Osteocyte (in vitro differentiated cells): ENCODE data around the gene CACNA1H. TPM values are rescaled to one million over a fixed set of nuclear protein-coding genes. Genes with fewer than 3 reads are reported as not detected.

ENCODE experiments used
- DNase-seq: peaks from one replicate; pipeline ENCODE4 v3.0.0; 2021; ENCODE audit warnings: mixed read lengths; ENCODE audit not compliant: unreplicated experiment; ENCODE audit errors: extremely low spot score
- H3K27ac Mint-ChIP-seq: one replicate; pipeline ENCODE4 v1.8.0; 2021; ENCODE audit warnings: mild to moderate bottlenecking, mixed read lengths; ENCODE audit not compliant: unreplicated experiment
- H3K27me3 Mint-ChIP-seq: one replicate; pipeline ENCODE4 v1.8.0; 2021; ENCODE audit warnings: mixed read lengths; ENCODE audit not compliant: unreplicated experiment
- H3K36me3 Mint-ChIP-seq: one replicate; pipeline ENCODE4 v1.8.0; 2021; ENCODE audit warnings: mixed read lengths; ENCODE audit not compliant: unreplicated experiment
- H3K4me1 Mint-ChIP-seq: one replicate; pipeline ENCODE4 v1.8.0; 2021; ENCODE audit warnings: mixed read lengths; ENCODE audit not compliant: unreplicated experiment
- H3K4me3 Mint-ChIP-seq: one replicate; pipeline ENCODE4 v1.8.0; 2021; ENCODE audit warnings: mild to moderate bottlenecking, moderate library complexity, mixed read lengths; ENCODE audit not compliant: unreplicated experiment
- H3K9me3 Mint-ChIP-seq: one replicate; pipeline ENCODE4 v1.8.0; 2021; ENCODE audit warnings: mixed read lengths; ENCODE audit not compliant: unreplicated experiment
- total RNA-seq: library from RNA; stranded (reverse); gene quantifications from 2 replicates; pipeline ENCODE4 v1.2.1, GENCODE V29; 2021
- TF ChIP-seq, protein P1 (sequence below): fragments of 200-600 bp; sonication (generic); IDR thresholded peaks from 2 replicates; pipeline ENCODE4 v1.5.0; 2021; ENCODE audit warnings: antibody characterized with exemption, mild to moderate bottlenecking, moderate library complexity

Gene CACNA1H
- total RNA-seq, 1 donor from 2014 or later = 21.2 TPM

DNA sequence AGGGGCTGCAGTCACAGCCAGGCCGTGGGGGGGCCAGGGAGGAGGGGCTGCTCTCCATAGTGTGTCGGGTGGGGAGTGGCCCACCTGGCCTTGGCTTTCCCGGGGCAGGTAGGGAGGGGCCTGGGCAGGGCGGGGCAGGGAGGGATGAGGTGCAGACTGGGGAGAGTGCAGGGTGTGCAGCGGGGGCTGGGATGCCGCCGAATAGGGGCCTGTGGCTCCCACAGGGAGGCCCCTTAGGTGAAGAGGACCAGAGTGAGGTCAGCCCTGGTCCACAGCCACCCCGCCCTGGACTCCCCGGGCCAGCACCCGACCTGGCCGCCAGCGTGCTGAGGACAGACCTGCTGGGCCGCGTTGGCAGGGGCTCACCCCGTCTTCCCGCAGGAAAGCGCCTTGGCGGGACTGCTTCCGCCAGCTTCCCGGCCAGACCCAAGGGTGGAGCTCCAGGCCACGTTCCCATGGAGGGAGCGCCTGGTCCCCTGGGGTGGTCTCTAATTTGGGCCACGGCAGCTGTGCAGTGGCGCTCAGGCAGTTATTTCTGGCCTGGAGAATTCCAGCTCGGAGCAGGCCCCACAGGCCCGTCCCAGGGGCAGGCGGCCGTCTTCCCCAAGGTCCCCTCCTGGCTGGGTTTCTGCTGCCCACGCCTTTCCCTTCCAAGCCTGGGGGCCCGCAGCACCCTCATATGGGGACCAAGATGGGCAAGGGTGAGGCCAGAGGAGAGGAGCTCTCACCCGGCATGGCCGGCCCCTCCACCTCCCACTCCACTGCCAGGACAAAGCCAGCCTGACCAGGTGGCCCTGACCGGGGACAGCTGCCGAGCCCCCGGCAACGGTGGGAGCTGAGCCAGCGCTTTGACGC lies 27.9 kb downstream of the CACNA1H start:
- Mint-ChIP-seq H3K27ac (peak overlapping the region; percentile 88), H3K36me3 (no peaks in the 10 kb centered on the region), H3K27me3 (no peaks in the 10 kb centered on the region), H3K4me1 (peaks cover 35% of the 10 kb centered on the region), H3K4me3 (no peak overlapping the region), H3K9me3 (no peaks in the 10 kb centered on the region)
- no peak for DNase-seq
- TF ChIP-seq, protein P1, sequence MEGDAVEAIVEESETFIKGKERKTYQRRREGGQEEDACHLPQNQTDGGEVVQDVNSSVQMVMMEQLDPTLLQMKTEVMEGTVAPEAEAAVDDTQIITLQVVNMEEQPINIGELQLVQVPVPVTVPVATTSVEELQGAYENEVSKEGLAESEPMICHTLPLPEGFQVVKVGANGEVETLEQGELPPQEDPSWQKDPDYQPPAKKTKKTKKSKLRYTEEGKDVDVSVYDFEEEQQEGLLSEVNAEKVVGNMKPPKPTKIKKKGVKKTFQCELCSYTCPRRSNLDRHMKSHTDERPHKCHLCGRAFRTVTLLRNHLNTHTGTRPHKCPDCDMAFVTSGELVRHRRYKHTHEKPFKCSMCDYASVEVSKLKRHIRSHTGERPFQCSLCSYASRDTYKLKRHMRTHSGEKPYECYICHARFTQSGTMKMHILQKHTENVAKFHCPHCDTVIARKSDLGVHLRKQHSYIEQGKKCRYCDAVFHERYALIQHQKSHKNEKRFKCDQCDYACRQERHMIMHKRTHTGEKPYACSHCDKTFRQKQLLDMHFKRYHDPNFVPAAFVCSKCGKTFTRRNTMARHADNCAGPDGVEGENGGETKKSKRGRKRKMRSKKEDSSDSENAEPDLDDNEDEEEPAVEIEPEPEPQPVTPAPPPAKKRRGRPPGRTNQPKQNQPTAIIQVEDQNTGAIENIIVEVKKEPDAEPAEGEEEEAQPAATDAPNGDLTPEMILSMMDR = no peak

DNA sequence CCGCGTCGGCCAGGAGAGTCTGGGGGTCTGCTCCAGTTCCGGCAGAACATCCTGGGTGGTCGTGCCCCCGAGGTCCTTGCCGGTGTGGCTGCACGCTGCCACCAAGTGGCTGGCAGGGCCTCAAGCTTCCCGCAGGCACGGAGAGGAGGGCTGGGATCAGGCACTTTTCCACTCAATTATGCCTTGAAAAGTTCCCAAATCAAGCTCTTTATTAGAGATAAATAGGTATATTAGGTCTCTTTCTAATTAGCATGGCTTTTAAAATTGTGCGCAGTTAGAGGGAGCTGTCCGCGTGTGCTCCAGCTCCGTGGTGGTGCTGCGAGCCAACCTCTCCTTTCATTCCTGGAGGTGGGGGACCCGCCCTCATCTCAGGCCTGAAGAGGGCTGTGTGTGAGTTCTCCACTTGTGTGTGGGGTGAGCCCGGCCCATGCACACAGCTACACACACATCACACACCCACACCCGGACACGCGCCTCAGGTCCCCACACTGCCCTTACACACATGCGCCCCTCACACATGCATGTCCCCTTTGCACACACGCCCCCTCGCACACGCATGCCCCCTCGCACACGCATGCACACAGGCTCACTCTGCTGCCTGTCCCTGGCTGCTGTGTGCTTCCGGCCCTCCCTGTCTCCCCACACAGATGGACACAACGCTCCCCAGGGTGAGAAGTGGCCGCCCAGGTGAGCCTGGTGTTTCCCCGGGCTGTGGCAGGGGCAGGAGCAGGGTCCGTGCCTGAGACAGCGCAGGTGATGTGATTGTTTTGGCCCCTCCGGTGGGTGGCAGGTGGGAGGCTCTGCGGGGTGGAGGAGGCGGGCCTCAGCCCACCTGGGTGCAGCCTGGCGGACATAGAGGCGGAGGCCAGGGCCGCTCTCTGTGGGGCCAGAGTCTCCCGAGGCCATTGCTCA lies 28.8 kb downstream of the CACNA1H start:
- Mint-ChIP-seq H3K9me3 (no peaks in the 10 kb centered on the region), H3K4me1 (peaks cover 29% of the 10 kb centered on the region), H3K27ac (peak overlapping the region; percentile 88), H3K4me3 (no peak overlapping the region), H3K36me3 (no peaks in the 10 kb centered on the region), H3K27me3 (no peaks in the 10 kb centered on the region)
- no peak for DNase-seq
- TF ChIP-seq, protein P1 = peak; percentile 41

DNA sequence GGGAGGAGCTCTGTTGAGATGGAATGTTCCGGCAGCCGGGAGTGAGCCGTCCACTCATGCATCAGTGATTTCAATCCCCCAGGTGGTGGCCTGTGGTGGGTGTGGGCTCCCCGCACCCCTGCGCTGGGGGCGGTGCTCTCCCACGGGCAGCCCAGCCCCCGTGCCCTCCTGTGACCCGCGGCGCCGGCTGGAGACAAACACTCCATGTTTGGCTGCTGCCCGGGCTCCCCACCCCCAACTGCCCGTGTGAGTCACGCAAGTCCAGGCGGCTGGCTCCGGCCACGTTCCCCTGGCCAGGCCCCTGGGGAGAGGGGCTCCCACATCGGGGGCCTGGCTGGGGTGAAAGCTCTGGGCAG lies 29.4 kb downstream of the CACNA1H start:
- H3K27ac Mint-ChIP-seq = peak overlapping the region; percentile 88

DNA sequence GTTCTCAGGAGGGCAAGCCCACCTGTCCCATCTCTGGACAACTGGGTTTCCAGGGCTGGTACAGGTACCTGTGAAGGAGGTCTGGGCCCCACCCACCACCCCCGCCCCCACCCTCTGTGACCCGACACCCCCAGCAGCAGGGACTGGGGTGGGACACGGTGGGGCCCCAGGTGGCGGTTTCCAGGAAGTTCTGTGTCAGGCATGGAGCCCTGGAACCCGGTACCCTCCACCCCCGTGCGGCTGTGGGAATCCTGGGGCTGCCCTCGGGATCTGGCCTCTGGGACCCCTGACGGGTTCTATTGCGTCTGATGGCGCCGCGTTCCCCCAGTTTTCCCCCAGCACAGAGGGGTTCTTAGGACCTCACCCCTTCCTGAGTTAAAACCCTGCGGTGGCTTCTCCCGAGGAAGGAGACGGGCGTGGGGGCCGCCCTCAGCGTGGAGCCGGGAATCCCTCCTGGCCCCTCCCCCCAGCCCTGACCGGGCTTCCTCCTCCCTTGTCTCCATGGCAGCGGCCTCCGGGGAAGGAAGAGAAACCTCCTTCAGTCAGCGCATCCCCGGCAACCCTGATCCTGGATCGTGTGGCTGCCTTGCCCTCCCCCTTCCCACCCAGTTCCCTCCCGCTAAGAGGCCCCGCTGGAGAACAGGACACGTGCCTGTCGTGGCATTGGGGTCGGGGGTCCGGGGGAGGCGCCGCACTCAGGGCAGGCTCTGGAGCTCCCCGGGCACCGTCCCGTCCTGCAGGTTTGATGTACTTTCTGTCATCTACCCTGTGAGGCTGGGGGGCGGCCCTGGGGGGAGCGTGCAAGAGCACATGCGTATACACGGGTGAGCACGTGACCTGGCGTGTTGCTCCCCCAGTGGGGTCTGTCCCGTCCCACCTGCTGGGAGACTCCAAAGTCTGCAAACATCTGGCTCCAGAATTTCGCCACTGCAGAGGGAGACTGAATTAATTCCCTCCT lies 30.3 kb downstream of the CACNA1H start:
- peak; percentile 93 for DNase-seq
- peak overlapping the region; percentile 84 for H3K27ac Mint-ChIP-seq
- H3K9me3 Mint-ChIP-seq = no peaks in the 10 kb centered on the region
- H3K36me3 Mint-ChIP-seq = no peaks in the 10 kb centered on the region
- TF ChIP-seq, protein P1 = no peak
- no peak overlapping the region for H3K4me3 Mint-ChIP-seq
- no peaks in the 10 kb centered on the region for H3K27me3 Mint-ChIP-seq
- peaks cover 28% of the 10 kb centered on the region for H3K4me1 Mint-ChIP-seq

More for the DNA sequence above, 29.4 kb downstream of the CACNA1H start:
- Mint-ChIP-seq H3K27me3 (no peaks in the 10 kb centered on the region), H3K4me3 (no peak overlapping the region), H3K9me3 (no peaks in the 10 kb centered on the region), H3K36me3 (no peaks in the 10 kb centered on the region), H3K4me1 (peaks cover 29% of the 10 kb centered on the region)
- TF ChIP-seq, protein P1 = no peak
- DNase-seq = peak; percentile 96
